ENCODE results near the gene TMTC4.

TMTC4 gene

DNA sequence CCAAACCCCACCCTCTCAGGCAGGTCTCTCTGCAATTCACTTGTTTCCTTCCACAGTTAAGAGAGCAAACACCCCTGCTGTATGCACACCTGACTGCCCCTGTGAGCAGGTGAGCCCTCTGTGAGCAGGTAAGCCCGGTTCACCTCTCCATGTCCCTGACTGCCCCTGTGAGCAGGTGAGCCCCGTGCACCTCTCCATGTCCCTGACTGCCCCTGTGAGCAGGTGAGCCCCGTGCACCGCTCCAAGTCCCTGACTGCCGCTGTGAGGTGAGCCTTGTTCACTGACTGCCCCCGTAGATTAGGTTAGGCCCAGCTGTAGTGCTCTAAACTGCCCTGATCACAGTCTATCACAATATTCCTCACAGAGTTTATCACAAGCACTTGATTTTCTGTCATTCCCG, 29.2 kb downstream of the TMTC4 start:
- Histone ChIP-seq H3K27me3 (no peaks in the 10 kb centered on the region), H3K4me3 (no peak overlapping the region), H3K9ac (no peak overlapping the region), H3K4me2 (no peak overlapping the region), H3K9me3 (replicated peaks in 1 of 11) (no peaks in the 10 kb centered on the region), H3K36me3 (peaks cover 21 to 93% (median 46%) of the 10 kb centered on the region in 11 experiments; a peak in 20 of 22 replicates), H4K20me1 (no peaks in the 10 kb centered on the region; a peak in 2 of 22 replicates), H3K4me1 (peaks cover 0 to 10% (median 0%) of the 10 kb centered on the region in 10 experiments; a peak in 5 of 20 replicates), H3K27ac (no peak overlapping the region)
- no peak for TF ChIP-seq Cebpa-rat (IDR thresholded peaks at IDR 0.05)

DNA sequence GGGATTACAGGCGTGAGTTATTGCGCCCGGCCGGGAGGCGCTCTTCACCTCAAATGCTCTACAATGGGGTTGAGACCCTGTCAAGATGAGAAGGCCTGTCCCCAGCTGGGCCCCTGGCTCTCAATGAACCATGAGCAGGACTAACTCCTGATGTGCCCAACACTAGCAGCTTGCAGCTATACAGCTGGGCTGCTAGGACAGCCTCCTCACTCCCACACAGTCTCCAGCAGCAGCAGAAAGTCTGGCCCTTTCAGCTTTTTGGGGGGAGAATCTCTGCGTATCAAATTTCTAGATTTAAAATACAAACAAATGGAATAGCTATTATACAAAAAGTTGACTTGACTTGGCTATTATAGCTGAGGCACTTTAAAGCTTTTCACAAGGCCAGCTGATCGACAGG, 30.2 kb downstream of the TMTC4 start:
- Histone ChIP-seq H4K20me1 (no peaks in the 10 kb centered on the region; a peak in 3 of 22 replicates), H3K27ac (no peak overlapping the region), H3K4me1 (peaks cover 0 to 10% (median 0%) of the 10 kb centered on the region in 10 experiments; a peak in 5 of 20 replicates), H3K4me2 (no peak overlapping the region), H3K4me3 (no peak overlapping the region), H3K9me3 (replicated peaks in 1 of 11) (no peaks in the 10 kb centered on the region), H3K36me3 (peaks cover 21 to 98% (median 49%) of the 10 kb centered on the region in 11 experiments; a peak in 20 of 22 replicates), H3K27me3 (no peaks in the 10 kb centered on the region), H3K9ac (no peak overlapping the region)
- no peak for TF ChIP-seq Cebpa-rat (IDR thresholded peaks at IDR 0.05)

DNA sequence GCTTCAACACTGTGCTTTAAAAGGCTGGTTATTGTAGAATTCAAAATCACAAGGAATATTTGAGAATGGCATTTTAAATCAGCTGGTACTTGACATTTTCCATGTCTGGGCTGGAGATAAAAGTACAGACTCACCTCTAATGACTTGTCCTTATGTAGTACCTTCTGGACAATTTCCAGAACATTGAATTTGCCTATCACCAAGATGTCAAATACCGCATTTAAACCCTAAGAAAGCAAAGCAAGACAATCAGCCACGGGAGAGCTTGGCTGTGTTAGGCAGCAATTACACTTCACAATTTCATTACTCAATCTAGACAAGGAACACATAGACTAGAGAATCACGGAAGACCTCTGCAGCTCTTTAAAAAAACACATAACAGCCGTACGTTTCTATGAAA, 36.8 kb downstream of the TMTC4 start:
- no peaks in the 10 kb centered on the region for H3K4me1 ChIP-seq
- no peak overlapping the region for H3K27ac ChIP-seq
- H3K4me3 ChIP-seq, result no peak overlapping the region
- H3K4me2 ChIP-seq, result no peak overlapping the region
- H3K9ac ChIP-seq, result no peak overlapping the region
- peaks cover 0 to 3% (median 0%) of the 10 kb centered on the region in 11 experiments; a peak in 4 of 22 replicates for H4K20me1 ChIP-seq
- no peak for TF ChIP-seq Cebpa-rat (IDR thresholded peaks at IDR 0.05)
- no peaks in the 10 kb centered on the region for H3K27me3 ChIP-seq
- H3K9me3 ChIP-seq (replicated peaks in 1 of 11), result no peaks in the 10 kb centered on the region
- peaks cover 70 to 100% (median 94%) of the 10 kb centered on the region in 11 experiments for H3K36me3 ChIP-seq

DNA sequence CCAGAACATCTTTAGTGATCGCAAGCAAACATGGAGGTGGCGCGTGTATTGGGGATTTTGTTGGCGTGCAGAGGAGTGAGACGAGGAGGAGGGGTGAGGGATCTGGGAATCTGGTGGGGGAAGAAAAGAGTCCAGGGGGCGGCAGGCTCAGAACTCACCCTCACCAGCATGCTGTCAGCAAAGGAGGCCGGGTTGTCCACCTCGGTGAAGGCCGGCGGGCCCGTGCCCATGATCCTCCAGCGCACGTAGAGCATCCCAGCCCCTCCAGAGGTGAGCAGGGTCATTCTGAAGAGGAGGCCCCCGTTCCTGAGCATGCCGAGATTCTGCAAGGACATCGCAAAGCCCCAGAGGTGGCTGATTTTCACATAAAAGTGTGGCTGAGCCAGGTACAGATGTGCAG, 37.2 kb downstream of the TMTC4 start:
- peaks cover 0 to 3% (median 0%) of the 10 kb centered on the region in 11 experiments; a peak in 4 of 22 replicates for H4K20me1 ChIP-seq
- no peaks in the 10 kb centered on the region for H3K9me3 ChIP-seq (replicated peaks in 1 of 11)
- H3K9ac ChIP-seq, result no peak overlapping the region
- TF ChIP-seq Cebpa-rat (IDR thresholded peaks at IDR 0.05), result no peak
- peaks cover 68 to 100% (median 92%) of the 10 kb centered on the region in 11 experiments for H3K36me3 ChIP-seq
- no peak overlapping the region for H3K4me3 ChIP-seq
- no peaks in the 10 kb centered on the region for H3K4me1 ChIP-seq
- no peak overlapping the region for H3K27ac ChIP-seq
- no peak overlapping the region for H3K4me2 ChIP-seq
- H3K27me3 ChIP-seq, result no peaks in the 10 kb centered on the region

DNA sequence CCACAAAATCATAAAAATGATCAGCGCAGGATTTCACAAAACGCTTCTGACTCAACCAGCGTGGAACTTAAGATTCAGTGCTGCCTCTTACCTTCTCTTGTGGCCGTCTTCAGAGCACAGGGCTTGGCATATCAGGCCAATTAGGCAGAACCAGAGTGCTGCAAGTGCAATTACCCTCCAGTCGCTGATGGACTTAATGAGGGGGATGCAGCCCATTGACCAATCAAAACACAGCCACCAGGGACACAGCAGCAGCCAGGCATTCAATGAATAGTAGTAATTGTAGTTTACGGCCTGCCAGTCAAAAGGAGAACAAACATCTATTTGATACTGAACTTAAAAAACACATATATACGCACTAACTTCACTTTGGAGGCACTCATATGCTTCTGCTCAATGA, 38.2 kb downstream of the TMTC4 start:
- Histone ChIP-seq H3K4me3 (no peak overlapping the region), H3K4me1 (no peaks in the 10 kb centered on the region), H3K4me2 (no peak overlapping the region), H3K27ac (no peak overlapping the region), H3K9me3 (replicated peaks in 1 of 11) (no peaks in the 10 kb centered on the region), H4K20me1 (peaks cover 0 to 3% (median 0%) of the 10 kb centered on the region in 11 experiments; a peak in 3 of 22 replicates), H3K9ac (no peak overlapping the region), H3K27me3 (no peaks in the 10 kb centered on the region), H3K36me3 (peaks cover 59 to 100% (median 86%) of the 10 kb centered on the region in 11 experiments)
- TF ChIP-seq Cebpa-rat (IDR thresholded peaks at IDR 0.05), result no peak

DNA sequence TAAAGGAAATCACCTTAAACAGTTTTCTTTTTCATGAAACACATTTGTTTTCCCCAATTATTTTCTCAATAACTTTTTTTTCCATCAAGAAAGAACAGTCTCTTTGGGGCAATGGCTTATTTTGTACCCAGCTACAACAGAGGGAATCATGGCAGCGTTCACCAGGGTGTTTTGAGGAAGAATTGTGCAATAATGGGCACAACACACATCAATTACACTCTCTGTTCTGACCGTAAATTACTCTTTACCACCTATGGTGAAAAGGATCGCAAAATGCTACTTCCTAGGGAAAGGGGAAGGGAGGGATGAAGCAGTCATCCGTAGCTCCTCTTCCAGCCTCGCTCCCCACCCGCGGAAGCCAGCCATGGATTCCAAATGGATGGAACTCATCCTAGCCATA, 38.6 kb downstream of the TMTC4 start:
- H3K36me3 ChIP-seq, result peaks cover 55 to 100% (median 81%) of the 10 kb centered on the region in 11 experiments
- TF ChIP-seq Cebpa-rat (IDR thresholded peaks at IDR 0.05), result 0 out of 22 replicates have a peak, but pooled peaks of 1 of the 11 experiments have one; percentile 12
- H4K20me1 ChIP-seq, result peaks cover 0 to 3% (median 0%) of the 10 kb centered on the region in 11 experiments; a peak in 3 of 22 replicates
- no peaks in the 10 kb centered on the region for H3K9me3 ChIP-seq (replicated peaks in 1 of 11)
- no peaks in the 10 kb centered on the region for H3K4me1 ChIP-seq
- no peak overlapping the region for H3K27ac ChIP-seq
- no peak overlapping the region for H3K4me2 ChIP-seq
- H3K4me3 ChIP-seq, result no peak overlapping the region
- no peak overlapping the region for H3K9ac ChIP-seq
- no peaks in the 10 kb centered on the region for H3K27me3 ChIP-seq

DNA sequence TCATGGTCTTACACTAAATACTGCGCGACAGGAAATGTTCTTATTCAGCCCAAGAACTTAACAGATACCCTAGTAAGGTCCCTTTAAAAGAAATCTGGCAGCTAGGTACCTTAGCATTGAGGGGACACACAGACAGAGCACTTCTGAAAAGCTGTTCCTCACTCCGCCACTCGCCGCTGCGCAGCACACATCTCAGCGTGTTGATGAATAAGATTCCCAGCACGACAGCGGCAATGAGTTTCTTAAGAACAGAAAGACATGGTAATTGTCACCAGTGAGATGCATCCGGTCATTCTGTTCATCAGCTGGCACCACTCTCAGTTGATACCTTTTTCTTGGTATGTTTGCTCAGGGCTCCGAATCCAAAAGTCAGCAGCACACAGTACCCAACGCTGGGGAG, 39.9 kb downstream of the TMTC4 start:
- peaks cover 55 to 100% (median 83%) of the 10 kb centered on the region in 11 experiments for H3K36me3 ChIP-seq
- no peak overlapping the region for H3K4me3 ChIP-seq
- no peak overlapping the region for H3K4me2 ChIP-seq
- H3K9me3 ChIP-seq (replicated peaks in 1 of 11), result no peaks in the 10 kb centered on the region
- H3K9ac ChIP-seq, result no peak overlapping the region
- no peak for TF ChIP-seq Cebpa-rat (IDR thresholded peaks at IDR 0.05)
- no peak overlapping the region for H3K27ac ChIP-seq
- H4K20me1 ChIP-seq, result peaks cover 0 to 3% (median 0%) of the 10 kb centered on the region in 11 experiments; a peak in 3 of 22 replicates
- no peaks in the 10 kb centered on the region for H3K4me1 ChIP-seq
- no peaks in the 10 kb centered on the region for H3K27me3 ChIP-seq

DNA sequence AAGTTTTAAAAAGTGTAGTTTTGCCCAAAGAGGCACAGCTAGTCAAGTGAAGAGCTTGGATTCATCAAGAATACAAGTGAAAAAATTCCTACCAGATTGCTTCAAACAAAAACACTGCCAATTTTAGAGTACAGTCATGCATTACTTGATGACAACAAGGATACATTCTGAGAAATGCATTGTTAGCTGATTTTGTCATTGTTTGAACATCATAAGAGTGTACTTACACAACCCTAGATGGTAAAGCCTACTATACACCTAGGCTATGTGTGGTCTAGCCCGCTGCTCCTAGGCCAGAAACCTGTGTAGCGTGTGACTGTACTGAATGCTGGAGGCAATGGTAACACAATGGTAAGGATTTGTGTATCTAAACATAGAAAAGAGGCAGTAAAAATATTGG, 41.1 kb downstream of the TMTC4 start:
- H3K4me1 ChIP-seq, result no peaks in the 10 kb centered on the region
- no peaks in the 10 kb centered on the region for H3K9me3 ChIP-seq (replicated peaks in 1 of 11)
- no peaks in the 10 kb centered on the region; a peak in 2 of 22 replicates for H4K20me1 ChIP-seq
- no peak overlapping the region for H3K27ac ChIP-seq
- H3K9ac ChIP-seq, result no peak overlapping the region
- no peak for TF ChIP-seq Cebpa-rat (IDR thresholded peaks at IDR 0.05)
- no peak overlapping the region for H3K4me3 ChIP-seq
- H3K4me2 ChIP-seq, result no peak overlapping the region
- H3K36me3 ChIP-seq, result peaks cover 60 to 100% (median 84%) of the 10 kb centered on the region in 11 experiments
- H3K27me3 ChIP-seq, result no peaks in the 10 kb centered on the region

DNA sequence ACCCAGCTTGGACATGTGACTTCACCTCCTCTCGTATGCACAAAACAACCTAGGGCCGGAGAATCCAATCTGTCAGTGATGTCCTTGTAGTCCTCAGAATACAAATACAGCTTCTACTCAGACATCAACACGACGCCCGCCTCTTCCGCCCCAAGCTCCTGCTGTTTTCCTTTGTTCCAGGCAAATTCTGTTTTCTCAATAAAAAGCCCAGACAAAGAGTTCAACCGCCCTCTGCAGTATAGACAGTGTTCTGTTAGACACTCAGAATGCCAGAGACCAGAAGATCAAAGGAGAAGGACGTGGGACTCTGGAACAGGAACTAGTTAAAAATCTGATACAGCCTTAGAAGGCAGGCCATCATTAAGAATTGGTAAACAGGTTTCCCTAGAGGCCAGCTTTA, 44.0 kb downstream of the TMTC4 start:
- Histone ChIP-seq H3K9me3 (replicated peaks in 1 of 11) (no peaks in the 10 kb centered on the region), H3K4me2 (no peak overlapping the region), H4K20me1 (no peaks in the 10 kb centered on the region), H3K27ac (no peak overlapping the region), H3K4me1 (no peaks in the 10 kb centered on the region), H3K9ac (no peak overlapping the region), H3K36me3 (peaks cover 55 to 100% (median 84%) of the 10 kb centered on the region in 11 experiments), H3K4me3 (no peak overlapping the region), H3K27me3 (no peaks in the 10 kb centered on the region)
- TF ChIP-seq Cebpa-rat (IDR thresholded peaks at IDR 0.05), result no peak

DNA sequence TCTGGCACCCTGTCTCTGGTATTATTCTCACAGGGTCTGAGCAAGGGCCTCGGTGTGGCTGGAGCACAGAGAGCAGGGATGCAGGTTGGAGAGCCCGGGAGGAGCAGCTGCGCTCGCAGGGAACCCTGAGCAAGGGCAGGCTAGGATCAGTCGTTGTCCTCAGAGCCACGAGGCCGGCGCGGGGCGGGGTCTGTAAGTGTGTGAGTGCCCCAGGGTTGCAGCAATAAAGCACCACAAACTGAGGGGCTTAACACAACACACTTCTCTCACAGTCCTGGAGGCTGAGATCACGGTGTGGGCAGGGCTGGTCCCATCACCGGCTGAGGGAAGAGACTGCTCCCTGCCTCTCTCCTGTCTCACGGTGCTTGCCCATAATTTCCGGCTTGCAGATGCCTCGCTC, 47.5 kb downstream of the TMTC4 start:
- Histone ChIP-seq H3K27me3 (no peaks in the 10 kb centered on the region), H3K9me3 (replicated peaks in 1 of 11) (peaks cover 6 to 25% (median 21%) of the 10 kb centered on the region in 11 experiments; a peak in 19 of 22 replicates), H3K27ac (no peak overlapping the region), H4K20me1 (no peaks in the 10 kb centered on the region), H3K4me2 (no peak overlapping the region), H3K9ac (no peak overlapping the region), H3K4me3 (no peak overlapping the region), H3K4me1 (no peaks in the 10 kb centered on the region), H3K36me3 (peaks cover 67 to 100% (median 89%) of the 10 kb centered on the region in 11 experiments)
- TF ChIP-seq Cebpa-rat (IDR thresholded peaks at IDR 0.05), result no peak
